GM12878 (cell line): ENCODE results near the gene ADAP1. TPM values are rescaled to one million over a fixed set of nuclear protein-coding genes. Genes with fewer than 3 reads are reported as not detected.

Experiments
- ATAC-seq: fragments of 200-7000 bp; cut with Tn5 transposase; 3 replicates; pipeline ENCODE4 v1.9.1; 2020; ENCODE audit warnings: mild to moderate bottlenecking, moderate library complexity
- BruUV-seq: library from RNA; stranded (reverse); fragments of 400-500 nt; replicated peaks from 2 replicates; lab custom pipeline; 2021; lab: Mats Ljungman, UMichigan
- CTCF ChIA-PET: fragments of 300-600 bp; sonication (Branson Sonifier 250); formaldehyde crosslinking; extraction: SDS; loops from one replicate; lab custom pipeline; 2021; ENCODE audit warnings: inconsistent platforms; lab: Yijun Ruan, JAX
- POLR2A ChIA-PET: fragments of 350-600 bp; formaldehyde crosslinking; extraction: SDS; loops from one replicate; lab custom pipeline; 2021; ENCODE audit warnings: inconsistent platforms; lab: Charles Lee
- RAD21 ChIA-PET: fragments of 300-600 bp; sonication (Branson Sonifier 250); formaldehyde crosslinking; loops from one replicate; lab custom pipeline; 2023; ENCODE audit warnings: antibody characterized with exemption; ENCODE audit not compliant: unreplicated experiment; lab: Charles Lee
- SMC1A ChIA-PET: fragments of 300-600 bp; sonication (Branson Sonifier 250); formaldehyde crosslinking; loops from one replicate; lab custom pipeline; 2023; ENCODE audit not compliant: unreplicated experiment, uncharacterized antibody; lab: Charles Lee
- DNase-seq: peaks from one replicate; pipeline ENCODE4 v3.0.0-alpha.2; 2011; ENCODE audit warnings: low read depth, low spot score
- FAIRE-seq: peaks from 3 replicates; lab custom pipeline; 2011; peaks lifted over from hg19 to GRCh38; lab: Jason Lieb, UNC
- H2AFZ ChIP-seq: 2 replicates; pipeline ENCODE4 v1.6.0; 2011; ENCODE audit warnings: low read depth, low read length, control low read depth; ENCODE audit not compliant: control insufficient read depth
- H3K27ac ChIP-seq: 2 replicates; pipeline ENCODE4 v1.5.1; 2011; ENCODE audit warnings: control low read depth; ENCODE audit not compliant: control insufficient read depth, insufficient read depth
- H3K27me3 ChIP-seq, 2 experiments: replicated peaks in 1 of 2; 2 replicates each; pipeline versions ENCODE4 v1.6.0 to v1.6.1; 2011; ENCODE audit warnings: low read length in 1 of 2; ENCODE audit not compliant: control insufficient read depth in 2 of 2, insufficient read depth in 2 of 2
- H3K36me3 ChIP-seq, 2 experiments: 2 replicates each; pipeline ENCODE4 v1.5.1; 2011; ENCODE audit warnings: low read length in 1 of 2; ENCODE audit not compliant: control insufficient read depth in 2 of 2, insufficient read depth in 2 of 2
- H3K4me1 ChIP-seq: 2 replicates; pipeline ENCODE4 v1.6.1; 2011; ENCODE audit warnings: mild to moderate bottlenecking, low read length, moderate library complexity, mixed read lengths; ENCODE audit not compliant: control insufficient read depth, insufficient read depth
- H3K4me2 ChIP-seq: 2 replicates; pipeline ENCODE4 v1.6.0; 2011; ENCODE audit warnings: control low read depth; ENCODE audit not compliant: control insufficient read depth, insufficient read depth
- H3K4me3 ChIP-seq: fragments of 200-600 bp; sonication (generic); 2 replicates; pipeline ENCODE4 v1.5.1; 2016
- H3K79me2 ChIP-seq: 2 replicates; pipeline ENCODE4 v1.6.0; 2011; ENCODE audit warnings: low read length; ENCODE audit not compliant: control insufficient read depth, insufficient read depth
- H3K9ac ChIP-seq: 2 replicates; pipeline ENCODE4 v1.8.0; 2011; ENCODE audit warnings: low read length, control low read depth, mixed read lengths; ENCODE audit not compliant: control insufficient read depth, insufficient read depth
- H3K9me3 ChIP-seq: replicated peaks from 3 replicates; pipeline ENCODE4 v1.5.1; 2011; ENCODE audit warnings: mild to moderate bottlenecking, low read length; ENCODE audit not compliant: control insufficient read depth, insufficient read depth
- H4K20me1 ChIP-seq: 2 replicates; pipeline ENCODE4 v1.6.0; 2011; ENCODE audit not compliant: control insufficient read depth, insufficient read depth
- BHLHE40 ChIP-seq, 2 experiments: fragments of 450-650 bp in 1 of 2; IDR thresholded peaks; 2 replicates each; pipeline ENCODE4 v1.6.1; 2011 to 2017; ENCODE audit warnings: low read depth in 2 of 2, borderline replicate concordance in 1 of 2, improper control_type of control experiment in 1 of 2, low read length in 1 of 2, mild to moderate bottlenecking in 1 of 2
- CEBPB ChIP-seq, 2 experiments: fragments of 150-350 bp in 1 of 2; IDR thresholded peaks; 2 replicates each; pipeline ENCODE4 v1.6.1; 2012 to 2014; ENCODE audit warnings: low read depth in 2 of 2, low read length in 2 of 2, borderline replicate concordance in 1 of 2, inconsistent platforms in 1 of 2
- EZH2 ChIP-seq: IDR thresholded peaks from 2 replicates; pipeline ENCODE4 v1.6.1; 2012; ENCODE audit warnings: low read depth, mild to moderate bottlenecking, control low read depth, inconsistent platforms, low read length, borderline replicate concordance; ENCODE audit not compliant: control insufficient read depth
- HDAC6 ChIP-seq: fragments of 200-600 bp; sonication (generic); IDR thresholded peaks from one replicate; pipeline ENCODE4 v1.8.0; 2017; ENCODE audit warnings: antibody characterized with exemption; ENCODE audit not compliant: unreplicated experiment
- HDGF ChIP-seq: fragments of 450-650 bp; IDR thresholded peaks from 2 replicates; pipeline ENCODE4 v1.6.1; 2016; ENCODE audit warnings: antibody characterized with exemption
- NFIC ChIP-seq: IDR thresholded peaks from 2 replicates; pipeline ENCODE4 v1.6.1; 2012; ENCODE audit warnings: low read depth, mild to moderate bottlenecking, inconsistent platforms, low read length, moderate library complexity
- PML ChIP-seq: IDR thresholded peaks from 2 replicates; pipeline ENCODE4 v1.6.1; 2012; ENCODE audit warnings: low read length, inconsistent platforms
- SIN3A ChIP-seq: IDR thresholded peaks from 2 replicates; pipeline ENCODE4 v1.6.1; 2012; ENCODE audit warnings: low read depth, low read length, improper control_type of control experiment
- TCF12 ChIP-seq: IDR thresholded peaks from 2 replicates; pipeline ENCODE4 v1.6.1; 2011; ENCODE audit warnings: low read depth, mild to moderate bottlenecking, low read length
- YBX1 ChIP-seq: fragments of 450-650 bp; IDR thresholded peaks from 2 replicates; pipeline ENCODE4 v1.6.1; 2016; ENCODE audit warnings: antibody characterized with exemption
- ZBED1 ChIP-seq: IDR thresholded peaks from 2 replicates; pipeline ENCODE4 v1.6.1; 2016; ENCODE audit warnings: borderline replicate concordance
- ZNF207 ChIP-seq: fragments of 450-650 bp; IDR thresholded peaks from 2 replicates; pipeline ENCODE4 v1.6.1; 2014; ENCODE audit warnings: antibody characterized with exemption, mild to moderate bottlenecking, borderline replicate concordance
- ZNF274 ChIP-seq: IDR thresholded peaks from one replicate; pipeline ENCODE4 v1.8.0; 2011; ENCODE audit not compliant: insufficient read length, insufficient read depth
- WGBS: methylation state at CpG from one replicate; pipeline ENCODE4 v1.1.6; 2016; ENCODE audit warnings: low lambda C conversion rate; ENCODE audit not compliant: insufficient replicate concordance, insufficient coverage; ENCODE audit errors: missing lambda C conversion rate; 5-methylcytosine and 5-hydroxymethylcytosine counted together
- in situ Hi-C: fragments of 300-500 bp; cut with MboI; formaldehyde crosslinking; loops from 9 replicates; pipeline ENCODE4 v1.14.3; 2018; ENCODE audit warnings: mixed read lengths
- intact Hi-C: fragments of 100-400 bp; cut with micrococcal nuclease; formaldehyde crosslinking; loops from one replicate; pipeline ENCODE4 v1.14.2; 2022; ENCODE audit not compliant: unreplicated experiment
- polyA plus RNA-seq, 11 experiments: library from polyadenylated mRNA; depleted of rRNA in 4 of 11; unstranded in 6 of 11; stranded (reverse) in 5 of 11; fragments of >200 nt; fragmentation: Nextera tagmentation in 4 of 11; fragmentation: Illumina TruSeq in 1 of 11; extraction: Ambion mirVana in 4 of 11; extraction: Trizol in 1 of 11; gene quantifications; 1 replicate in 1 of 11; 2 replicates in 10 of 11; pipeline versions ENCODE4 v1.2.1 to v1.2.3, GENCODE V29; 2011 to 2016; ENCODE audit warnings: inconsistent platforms in 2 of 11, missing spikeins in 2 of 11, low read depth in 1 of 11
- total RNA-seq, 4 experiments: library from RNA; depleted of rRNA in 3 of 4; stranded (reverse); fragments of >200 nt in 3 of 4; fragmentation: Illumina TruSeq in 1 of 4; extraction: Trizol in 1 of 4; gene quantifications; 2 replicates each; pipeline versions ENCODE4 v1.2.1 to v1.2.3, GENCODE V29; 2013 to 2021
- TF ChIP-seq, protein P1 (sequence below): fragments of 450-650 bp; IDR thresholded peaks from 2 replicates; pipeline ENCODE4 v1.6.1; 2017; ENCODE audit warnings: mild to moderate bottlenecking, low read depth, inconsistent platforms; ENCODE audit not compliant: poor library complexity, severe bottlenecking
- TF ChIP-seq, protein P2 (sequence below), 3 experiments: IDR thresholded peaks in 2 of 3; conservative IDR thresholded peaks in 1 of 3; 2 replicates each; pipeline ENCODE4 v1.5.1; 2011; ENCODE audit warnings: low read depth in 3 of 3, low read length in 3 of 3, mild to moderate bottlenecking in 3 of 3, control low read depth in 2 of 3, moderate library complexity in 2 of 3, inconsistent platforms in 1 of 3, mixed read lengths in 1 of 3; ENCODE audit not compliant: control insufficient read depth in 2 of 3, insufficient read depth in 1 of 3; ENCODE audit errors: extremely low read depth in 1 of 3

ADAP1 gene
- total and polyA plus RNA-seq, 10 of the 15 experiments (the other 5 are each of a cell fraction or from before 2014, with no cell fraction given) = 0.22 to 44.2 (median 22.0) TPM; not detected in 1

DNA sequence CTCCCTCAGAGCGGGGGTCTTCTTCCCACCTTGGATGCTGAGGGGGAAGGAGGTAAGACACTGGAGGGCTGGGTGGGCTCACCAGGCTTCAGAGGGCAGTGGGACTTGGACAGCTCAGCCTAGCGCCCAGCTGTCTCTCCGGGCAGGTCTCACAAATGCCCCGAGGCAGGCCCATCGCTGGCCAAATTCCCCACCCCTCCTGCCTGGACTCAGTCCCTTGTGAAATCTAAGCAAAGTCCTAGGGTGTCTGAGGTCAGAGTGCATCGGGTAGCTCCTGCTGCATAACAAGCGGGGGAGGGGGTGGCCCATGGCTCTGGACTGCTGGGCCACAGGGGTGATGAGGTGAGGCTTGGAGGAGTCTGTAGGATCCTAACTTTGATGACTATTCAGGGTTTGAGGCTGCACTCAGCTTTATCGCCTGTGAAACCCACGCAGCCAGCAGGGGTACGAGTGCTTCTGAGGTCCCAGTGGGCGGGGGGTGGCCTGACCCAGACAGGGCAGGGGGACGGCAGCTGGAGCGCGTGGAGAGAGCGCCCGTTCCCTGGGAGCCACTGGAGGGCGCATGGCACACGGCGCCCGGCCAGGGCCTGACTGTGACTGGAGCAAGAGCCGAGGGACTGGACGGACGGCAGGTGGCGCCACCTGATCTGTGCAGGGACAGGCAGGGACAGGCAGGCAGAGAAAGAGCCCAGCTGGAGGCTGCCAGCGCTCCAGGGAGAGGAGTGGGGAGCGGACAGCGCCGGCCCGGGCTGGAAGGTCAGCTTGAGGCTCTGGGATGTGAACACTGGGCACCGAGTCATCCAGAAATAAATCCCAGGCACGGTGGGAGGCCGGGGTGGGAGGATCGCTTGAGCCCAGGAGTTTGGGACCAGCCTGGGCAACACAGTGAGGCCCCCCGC lies 38.5 kb upstream of the ADAP1 start:
- DNase-seq = peak; percentile 72
- SMC1A ChIA-PET = interaction anchor here (0.7 to 6.2 kb wide), 28 partner anchors 12 to 190 kb away, joined by 3 to 121 read pairs (median 6); partner anchors contain the start of genes COX19, GPER1 and GPR146
- Histone ChIP-seq H3K27me3 (no peaks in the 10 kb centered on the region), H4K20me1 (no peaks in the 10 kb centered on the region), H2AFZ (no peak overlapping the region), H3K9me3 (no peaks in the 10 kb centered on the region), H3K36me3 (peaks cover 0 to 8% of the 10 kb centered on the region in 2 experiments; a peak in 1 of 4 replicates), H3K4me3 (no peak overlapping the region), H3K79me2 (no peaks in the 10 kb centered on the region), H3K4me2 (no peak overlapping the region), H3K9ac (no peak overlapping the region), H3K4me1 (peaks cover 6% of the 10 kb centered on the region), H3K27ac (no peak overlapping the region)
- ATAC-seq = peak; percentile 97
- 34% methylated on average over 26 of the region's 34 CpGs for WGBS
- no TSS peak for BruUV-seq
- intact Hi-C loops (loop anchor here (1.0 to 5.0 kb wide), 5 partner anchors 31 to 183 kb away; partner anchors contain the start of gene GPER1), in situ Hi-C loops (loop anchor here (5.0 kb wide), 1 partner anchor 184 kb away; no protein-coding TSS in a partner anchor)
- peak; percentile 96 for FAIRE-seq
- RAD21 ChIA-PET = interaction anchor here (0.5 to 4.8 kb wide), 28 partner anchors 11 to 232 kb away, joined by 3 to 196 read pairs (median 5); partner anchors contain the start of genes COX19, GPER1 and GPR146
- POLR2A ChIA-PET = interaction anchor here (0.5 to 3.6 kb wide), 16 partner anchors 8 to 181 kb away, joined by 3 to 29 read pairs (median 5); partner anchors contain the start of gene CYP2W1
- CTCF ChIA-PET = interaction anchor here (0.5 to 9.3 kb wide), 43 partner anchors 11 to 204 kb away, joined by 3 to 280 read pairs (median 7); partner anchors contain the start of genes COX19, CYP2W1, GPR146 and ZFAND2A
- TF ChIP-seq TCF12 (peak; percentile 90), NFIC (no peak), HDGF (peak; percentile 74), HDAC6 (no peak), SIN3A (peak; percentile 52; the same call in 1 of the 2 replicates), YBX1 (no peak), ZNF207 (peak; percentile 67; the same call in 1 of the 2 replicates), ZNF274 (no peak), BHLHE40 (IDR thresholded peaks at IDR 0.05; ENCODE audit: borderline replicate concordance in 1 of 2, low read depth in 2 of 2, low read length in 1 of 2) (peak; percentile 59 to 79; a peak in 3 of 4 replicates), EZH2 (no peak), ZBED1 (no peak; the same call in 1 of the 2 replicates), PML (no peak), CEBPB (IDR thresholded peaks at IDR 0.05; ENCODE audit: borderline replicate concordance in 1 of 2, low read depth in 2 of 2, low read length in 2 of 2) (no peak)
- TF ChIP-seq, protein P1, sequence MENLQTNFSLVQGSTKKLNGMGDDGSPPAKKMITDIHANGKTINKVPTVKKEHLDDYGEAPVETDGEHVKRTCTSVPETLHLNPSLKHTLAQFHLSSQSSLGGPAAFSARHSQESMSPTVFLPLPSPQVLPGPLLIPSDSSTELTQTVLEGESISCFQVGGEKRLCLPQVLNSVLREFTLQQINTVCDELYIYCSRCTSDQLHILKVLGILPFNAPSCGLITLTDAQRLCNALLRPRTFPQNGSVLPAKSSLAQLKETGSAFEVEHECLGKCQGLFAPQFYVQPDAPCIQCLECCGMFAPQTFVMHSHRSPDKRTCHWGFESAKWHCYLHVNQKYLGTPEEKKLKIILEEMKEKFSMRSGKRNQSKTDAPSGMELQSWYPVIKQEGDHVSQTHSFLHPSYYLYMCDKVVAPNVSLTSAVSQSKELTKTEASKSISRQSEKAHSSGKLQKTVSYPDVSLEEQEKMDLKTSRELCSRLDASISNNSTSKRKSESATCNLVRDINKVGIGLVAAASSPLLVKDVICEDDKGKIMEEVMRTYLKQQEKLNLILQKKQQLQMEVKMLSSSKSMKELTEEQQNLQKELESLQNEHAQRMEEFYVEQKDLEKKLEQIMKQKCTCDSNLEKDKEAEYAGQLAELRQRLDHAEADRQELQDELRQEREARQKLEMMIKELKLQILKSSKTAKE = no peak
- TF ChIP-seq, protein P2, sequence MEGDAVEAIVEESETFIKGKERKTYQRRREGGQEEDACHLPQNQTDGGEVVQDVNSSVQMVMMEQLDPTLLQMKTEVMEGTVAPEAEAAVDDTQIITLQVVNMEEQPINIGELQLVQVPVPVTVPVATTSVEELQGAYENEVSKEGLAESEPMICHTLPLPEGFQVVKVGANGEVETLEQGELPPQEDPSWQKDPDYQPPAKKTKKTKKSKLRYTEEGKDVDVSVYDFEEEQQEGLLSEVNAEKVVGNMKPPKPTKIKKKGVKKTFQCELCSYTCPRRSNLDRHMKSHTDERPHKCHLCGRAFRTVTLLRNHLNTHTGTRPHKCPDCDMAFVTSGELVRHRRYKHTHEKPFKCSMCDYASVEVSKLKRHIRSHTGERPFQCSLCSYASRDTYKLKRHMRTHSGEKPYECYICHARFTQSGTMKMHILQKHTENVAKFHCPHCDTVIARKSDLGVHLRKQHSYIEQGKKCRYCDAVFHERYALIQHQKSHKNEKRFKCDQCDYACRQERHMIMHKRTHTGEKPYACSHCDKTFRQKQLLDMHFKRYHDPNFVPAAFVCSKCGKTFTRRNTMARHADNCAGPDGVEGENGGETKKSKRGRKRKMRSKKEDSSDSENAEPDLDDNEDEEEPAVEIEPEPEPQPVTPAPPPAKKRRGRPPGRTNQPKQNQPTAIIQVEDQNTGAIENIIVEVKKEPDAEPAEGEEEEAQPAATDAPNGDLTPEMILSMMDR (IDR thresholded peaks at IDR 0.05 in 2 of 3, conservative IDR thresholded peaks at IDR 0.05 in 1 of 3; ENCODE audit: control insufficient read depth in 2 of 3, extremely low read depth in 1 of 3, insufficient read depth in 1 of 3, low read depth in 3 of 3, low read length in 3 of 3) = peak; percentile 99 to 100 (median 100); a peak in 5 of 6 replicates
